HG03159 (cell line): ENCODE results near the gene FAM114A1.
"Not testable (repeated sequence)": the region's sequence is repeated elsewhere in the genome, so short reads cannot be mapped to it uniquely, and the experiment has no call there.

ENCODE experiments used
- ATAC-seq: cut with Tn5 transposase; IDR thresholded peaks from one replicate; pipeline ENCODE4 v1.9.1; 2021; ENCODE audit warnings: mild to moderate bottlenecking, moderate library complexity; ENCODE audit not compliant: unreplicated experiment

Gene FAM114A1

DNA sequence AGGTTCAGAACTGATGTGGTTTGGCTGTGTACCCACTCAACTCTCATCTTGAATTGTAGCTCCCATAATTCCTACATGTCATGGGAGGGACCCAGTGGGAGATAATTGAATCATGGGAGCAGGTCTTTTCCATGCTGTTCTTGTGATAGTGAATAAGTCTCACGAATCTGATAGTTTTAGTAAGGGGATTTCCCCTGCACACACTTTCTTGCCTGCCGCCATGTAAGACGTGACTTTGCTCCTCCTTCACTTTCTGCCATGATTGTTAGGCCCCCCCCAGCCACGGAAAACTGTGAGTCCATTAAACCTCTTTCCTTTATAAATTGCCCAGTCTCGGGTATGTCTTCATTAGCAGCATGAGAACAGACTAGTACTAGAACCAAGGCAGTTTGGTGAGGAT is 91.6 kb downstream of the FAM114A1 start:
- not testable (repeated sequence) for ATAC-seq

GRCh38 chr4:38964942-38965775 is 97.6 kb downstream of the FAM114A1 start:
- no peak for ATAC-seq

DNA sequence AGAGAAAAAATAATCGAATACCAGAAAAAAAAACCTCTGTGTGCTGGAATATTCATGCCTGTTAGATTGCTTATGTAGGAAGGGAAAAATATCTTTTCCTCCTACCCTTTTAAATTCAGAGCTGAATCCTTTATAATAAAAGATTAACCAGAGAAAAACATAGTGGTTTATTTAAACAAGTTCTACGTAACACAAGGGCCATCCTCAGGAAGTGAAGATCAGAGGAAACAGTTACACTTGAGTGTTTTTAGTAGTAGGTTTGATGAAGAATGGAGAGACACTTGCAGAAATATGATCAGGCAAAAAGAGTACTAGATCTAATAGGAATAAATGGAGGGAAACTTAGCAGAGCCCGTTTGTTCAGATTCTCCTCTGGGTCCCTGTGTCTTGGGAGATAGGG is 98.3 kb downstream of the FAM114A1 start:
- no peak for ATAC-seq

GRCh38 chr4:38967260-38968095 is 99.9 kb downstream of the FAM114A1 start:
- no peak for ATAC-seq

DNA sequence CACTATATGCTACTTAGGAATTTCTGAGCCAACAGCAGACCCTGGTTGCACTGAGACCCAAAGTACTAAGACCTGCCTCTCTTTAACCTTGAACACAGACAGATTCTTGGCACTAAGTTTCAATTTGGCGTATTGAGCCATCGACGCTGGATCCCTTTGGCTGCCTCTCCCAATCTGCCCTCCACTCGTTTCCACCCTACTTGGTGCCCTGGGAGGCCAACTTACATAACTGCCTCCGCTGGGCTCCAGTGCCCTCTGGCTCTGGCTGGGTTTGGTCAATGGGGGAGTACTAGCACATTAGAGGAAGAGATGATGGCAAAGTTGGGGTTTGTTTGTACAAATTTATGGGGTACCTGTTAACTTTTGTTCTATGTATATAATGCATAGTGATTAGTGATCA is 101.1 kb downstream of the FAM114A1 start:
- ATAC-seq, result no peak

DNA sequence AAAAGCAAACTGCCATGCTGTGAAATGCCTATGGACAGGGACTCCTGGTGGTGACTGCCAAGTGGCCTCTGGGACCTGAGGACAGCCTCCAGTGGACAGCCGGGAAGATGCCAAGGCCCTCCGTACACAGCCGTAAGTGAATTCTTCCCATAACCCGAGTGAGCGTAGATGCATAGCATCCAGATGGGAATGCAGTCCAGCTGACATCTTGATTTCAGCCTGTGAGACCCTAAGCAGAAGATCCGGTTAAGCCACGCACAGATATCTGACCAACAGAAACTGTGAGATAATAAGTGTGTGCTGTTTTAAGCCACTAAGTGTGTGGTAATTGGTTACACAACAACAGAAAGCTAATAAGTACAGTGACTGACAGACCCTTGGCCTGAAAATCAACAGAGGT is 108.7 kb downstream of the FAM114A1 start:
- ATAC-seq, result no peak

- ATAC-seq, result no peak
These were observed 111.5 kb downstream of the FAM114A1 start for GRCh38 chr4:38979081-38979480.

GRCh38 chr4:38979511-38980230 is 112.1 kb downstream of the FAM114A1 start:
- no peak for ATAC-seq

GRCh38 chr4:38980903-38981676 is 113.5 kb downstream of the FAM114A1 start:
- no peak for ATAC-seq

DNA sequence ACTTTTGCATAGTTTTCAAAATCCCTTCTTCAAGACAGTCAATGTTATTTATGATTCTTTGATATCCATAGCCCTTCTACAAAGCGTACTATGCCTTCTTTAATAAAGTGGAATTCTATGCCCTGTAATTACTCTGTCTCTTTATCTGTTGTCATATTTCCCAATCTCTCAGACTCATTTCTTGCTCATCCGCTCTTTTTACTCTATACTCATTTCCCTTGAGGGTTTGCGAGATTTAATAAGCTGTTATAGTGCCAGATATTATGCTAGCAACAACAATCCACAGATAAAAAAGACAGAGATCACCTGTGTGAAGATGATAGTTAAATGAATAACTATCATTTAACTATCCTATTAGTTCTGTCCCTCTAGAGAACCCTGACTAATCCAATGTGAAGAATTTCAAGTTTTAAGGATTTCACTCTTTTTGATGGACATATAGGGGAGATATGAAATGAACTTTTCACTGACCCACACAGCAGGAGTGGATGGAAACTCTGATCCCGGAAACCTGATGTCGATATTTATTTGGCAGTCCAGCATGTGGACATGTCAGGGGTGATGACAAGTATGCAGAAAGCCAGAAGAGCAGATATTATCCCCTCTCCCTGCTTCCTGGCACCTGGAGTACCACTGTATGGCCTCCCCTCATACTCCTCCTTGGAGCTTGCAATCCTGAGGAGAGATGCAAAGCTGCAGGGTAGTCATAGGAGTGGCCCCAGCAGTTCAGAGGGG is 114.9 kb downstream of the FAM114A1 start:
- no peak for ATAC-seq

GRCh38 chr4:38983291-38983690 is 115.7 kb downstream of the FAM114A1 start:
- no peak for ATAC-seq

DNA sequence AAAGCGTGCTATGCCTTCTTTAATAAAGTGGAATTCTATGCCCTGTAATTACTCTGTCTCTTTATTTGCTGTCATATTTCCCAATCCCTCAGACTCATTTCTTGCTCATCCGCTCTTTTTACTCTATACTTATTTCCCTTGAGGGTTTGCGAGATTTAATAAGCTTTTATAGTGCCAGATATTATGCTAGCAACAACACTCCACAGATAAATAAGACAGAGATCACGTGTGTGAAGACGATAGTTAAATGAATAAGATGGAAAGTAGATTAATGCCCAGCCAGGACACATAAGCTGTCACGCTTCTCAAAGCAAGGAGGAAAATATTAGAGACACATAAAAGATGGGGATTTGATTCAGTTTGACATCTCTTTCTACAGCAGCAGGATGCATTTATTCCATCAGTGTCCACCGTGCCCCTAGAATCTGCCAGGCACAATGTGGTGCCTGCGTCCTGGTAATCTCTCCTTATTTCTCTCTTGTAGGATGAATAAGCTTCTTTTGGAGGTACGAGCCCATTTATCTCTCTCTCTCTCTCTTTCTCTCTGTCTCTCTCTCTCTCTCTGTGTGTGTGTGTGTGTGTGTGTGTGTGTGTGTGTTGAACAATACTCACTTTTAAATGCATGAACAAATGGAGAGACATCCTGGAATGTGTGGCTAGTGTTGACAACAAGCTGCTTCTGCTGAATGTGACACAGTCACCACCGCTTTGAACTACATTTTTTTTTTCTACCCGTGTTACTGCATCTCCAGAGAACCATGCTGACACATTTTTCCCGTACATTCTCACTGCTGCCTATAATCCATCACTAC is 116.4 kb downstream of the FAM114A1 start:
- no peak for ATAC-seq

GRCh38 chr4:38985410-38986100 is 117.9 kb downstream of the FAM114A1 start:
- no peak for ATAC-seq

GRCh38 chr4:38987491-38987890 is 119.9 kb downstream of the FAM114A1 start:
- ATAC-seq, result no peak

DNA sequence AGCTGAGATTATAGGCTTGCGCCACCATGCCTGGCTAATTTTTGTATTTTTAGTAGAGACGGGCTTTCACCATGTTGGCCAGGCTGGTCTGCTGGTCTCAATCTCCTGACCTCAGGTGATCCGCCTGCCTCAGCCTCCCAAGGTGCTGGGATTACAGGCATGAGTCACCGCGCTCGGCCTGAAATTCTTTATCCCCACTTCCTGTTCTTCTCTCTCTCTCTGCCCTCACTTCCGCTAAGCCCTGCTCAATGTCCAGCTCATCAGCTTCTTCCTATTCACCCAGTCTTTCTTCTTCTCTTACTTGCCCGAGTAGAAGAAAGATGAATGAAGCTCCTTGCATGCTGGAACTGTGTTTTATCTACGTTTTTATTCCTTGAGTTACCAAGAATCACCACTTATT is 120.7 kb downstream of the FAM114A1 start:
- ATAC-seq, result not testable (repeated sequence)

DNA sequence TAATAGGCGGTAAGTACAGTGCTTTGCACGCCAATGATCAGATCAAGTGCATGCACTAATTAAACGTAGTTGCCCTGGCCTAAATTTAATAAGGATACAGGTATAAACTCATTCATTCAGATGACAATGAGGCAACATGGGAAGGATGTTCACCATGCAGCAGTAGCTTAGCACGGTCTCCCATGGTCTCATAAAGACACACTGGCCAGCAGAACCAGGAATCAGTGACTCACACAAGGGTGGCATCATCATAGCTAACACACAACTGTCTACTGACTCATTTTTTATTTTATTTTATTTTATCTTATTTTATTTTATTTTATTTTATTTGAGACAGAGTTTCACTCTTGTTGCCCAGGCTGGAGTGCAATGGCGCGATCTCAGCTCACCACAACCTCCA is 121.9 kb downstream of the FAM114A1 start:
- no peak for ATAC-seq

DNA sequence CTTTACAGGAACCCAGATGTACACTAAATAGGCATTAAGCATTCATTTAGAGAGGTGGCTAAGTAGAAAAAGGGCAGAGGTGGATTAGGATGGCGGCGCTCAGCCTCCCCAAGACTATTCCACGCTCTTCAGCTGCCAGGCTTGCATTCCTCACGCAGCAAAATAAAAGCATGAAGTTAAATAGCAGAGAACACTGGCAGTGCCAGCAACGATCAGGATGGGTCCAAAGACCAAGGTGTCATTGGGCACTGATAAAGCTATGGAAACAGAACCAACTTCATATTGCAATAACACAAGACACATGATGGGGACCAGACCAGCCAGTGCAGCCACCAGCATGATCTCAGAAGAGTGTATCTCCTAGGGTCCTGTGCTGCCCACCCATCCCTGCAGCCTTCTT is 122.6 kb downstream of the FAM114A1 start:
- ATAC-seq, result no peak

- no peak for ATAC-seq
These were observed 126.1 kb downstream of the FAM114A1 start for GRCh38 chr4:38993683-38994082.

- no peak for ATAC-seq
These were observed 126.5 kb downstream of the FAM114A1 start for GRCh38 chr4:38994135-38994534.
